Measurements from ENCODE around the gene STARD3. TPM values are rescaled to one million over a fixed set of nuclear protein-coding genes. Genes with fewer than 3 reads are reported as not detected.
"Not testable (repeated sequence)": the region's sequence is repeated elsewhere in the genome, so short reads cannot be mapped to it uniquely, and the experiment has no call there.

STARD3 gene
- total RNA-seq, 1 donor from 2014 or later: 78.2 TPM

DNA sequence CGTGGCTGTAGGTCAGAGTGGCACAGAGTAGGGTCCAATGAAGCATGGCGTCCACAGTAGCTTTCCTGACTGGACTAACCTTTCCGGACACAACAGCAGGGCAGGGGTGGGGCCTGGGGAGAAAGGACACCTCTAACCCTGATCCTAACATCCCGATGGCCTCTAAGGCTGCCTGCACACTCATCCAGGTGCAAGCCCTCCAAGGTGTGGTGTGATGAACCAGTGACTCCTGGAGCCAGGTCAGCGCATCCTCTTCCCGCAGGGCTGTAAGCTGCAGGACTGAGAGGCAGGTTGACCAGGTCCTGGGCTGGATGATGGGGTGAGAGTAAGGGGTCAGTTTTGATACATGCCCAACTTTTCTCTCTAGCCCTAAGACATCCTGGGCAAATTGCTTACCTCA, 59.8 kb downstream of the STARD3 start:
- Histone ChIP-seq H3K4me1 (peaks cover 11% of the 10 kb centered on the region), H3K27me3 (no peaks in the 10 kb centered on the region), H3K4me3 (no peak overlapping the region), H3K9me3 (no peaks in the 10 kb centered on the region), H3K27ac (no peak overlapping the region), H3K36me3 (no peaks in the 10 kb centered on the region)
- intact Hi-C loops (cut with DNase I): no loop called here
- ATAC-seq (no peak), DNase-seq (peak; percentile 46)
- TF ChIP-seq, protein P1, sequence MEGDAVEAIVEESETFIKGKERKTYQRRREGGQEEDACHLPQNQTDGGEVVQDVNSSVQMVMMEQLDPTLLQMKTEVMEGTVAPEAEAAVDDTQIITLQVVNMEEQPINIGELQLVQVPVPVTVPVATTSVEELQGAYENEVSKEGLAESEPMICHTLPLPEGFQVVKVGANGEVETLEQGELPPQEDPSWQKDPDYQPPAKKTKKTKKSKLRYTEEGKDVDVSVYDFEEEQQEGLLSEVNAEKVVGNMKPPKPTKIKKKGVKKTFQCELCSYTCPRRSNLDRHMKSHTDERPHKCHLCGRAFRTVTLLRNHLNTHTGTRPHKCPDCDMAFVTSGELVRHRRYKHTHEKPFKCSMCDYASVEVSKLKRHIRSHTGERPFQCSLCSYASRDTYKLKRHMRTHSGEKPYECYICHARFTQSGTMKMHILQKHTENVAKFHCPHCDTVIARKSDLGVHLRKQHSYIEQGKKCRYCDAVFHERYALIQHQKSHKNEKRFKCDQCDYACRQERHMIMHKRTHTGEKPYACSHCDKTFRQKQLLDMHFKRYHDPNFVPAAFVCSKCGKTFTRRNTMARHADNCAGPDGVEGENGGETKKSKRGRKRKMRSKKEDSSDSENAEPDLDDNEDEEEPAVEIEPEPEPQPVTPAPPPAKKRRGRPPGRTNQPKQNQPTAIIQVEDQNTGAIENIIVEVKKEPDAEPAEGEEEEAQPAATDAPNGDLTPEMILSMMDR (IDR thresholded peaks at IDR 0.05): no peak

DNA sequence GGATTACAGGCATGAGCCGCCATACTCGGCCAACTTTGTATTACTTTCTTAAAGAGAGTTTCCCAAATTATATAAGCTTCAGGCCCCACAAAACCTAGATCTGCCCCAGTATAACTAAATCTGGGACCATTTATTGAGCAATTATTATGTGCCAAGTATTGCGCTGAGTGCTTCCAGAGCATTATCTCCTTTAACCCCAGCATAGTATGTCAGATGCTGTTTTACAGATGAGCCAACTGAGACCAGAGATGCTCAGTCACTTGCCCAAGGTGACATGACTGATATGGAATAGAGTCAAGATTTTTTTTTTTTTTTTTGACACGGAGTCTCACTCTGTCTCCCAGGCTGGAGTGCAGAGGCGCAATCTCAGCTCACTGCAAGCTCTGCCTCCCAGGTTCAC, 61.0 kb downstream of the STARD3 start:
- TF ChIP-seq, protein P1 (IDR thresholded peaks at IDR 0.05): no peak
- no peak for DNase-seq
- intact Hi-C loops (cut with DNase I): no loop called here
- Histone ChIP-seq H3K4me3 (no peak overlapping the region), H3K27me3 (no peaks in the 10 kb centered on the region), H3K27ac (no peak overlapping the region), H3K9me3 (no peaks in the 10 kb centered on the region), H3K4me1 (peaks cover 17% of the 10 kb centered on the region), H3K36me3 (no peaks in the 10 kb centered on the region)
- ATAC-seq: no peak

DNA sequence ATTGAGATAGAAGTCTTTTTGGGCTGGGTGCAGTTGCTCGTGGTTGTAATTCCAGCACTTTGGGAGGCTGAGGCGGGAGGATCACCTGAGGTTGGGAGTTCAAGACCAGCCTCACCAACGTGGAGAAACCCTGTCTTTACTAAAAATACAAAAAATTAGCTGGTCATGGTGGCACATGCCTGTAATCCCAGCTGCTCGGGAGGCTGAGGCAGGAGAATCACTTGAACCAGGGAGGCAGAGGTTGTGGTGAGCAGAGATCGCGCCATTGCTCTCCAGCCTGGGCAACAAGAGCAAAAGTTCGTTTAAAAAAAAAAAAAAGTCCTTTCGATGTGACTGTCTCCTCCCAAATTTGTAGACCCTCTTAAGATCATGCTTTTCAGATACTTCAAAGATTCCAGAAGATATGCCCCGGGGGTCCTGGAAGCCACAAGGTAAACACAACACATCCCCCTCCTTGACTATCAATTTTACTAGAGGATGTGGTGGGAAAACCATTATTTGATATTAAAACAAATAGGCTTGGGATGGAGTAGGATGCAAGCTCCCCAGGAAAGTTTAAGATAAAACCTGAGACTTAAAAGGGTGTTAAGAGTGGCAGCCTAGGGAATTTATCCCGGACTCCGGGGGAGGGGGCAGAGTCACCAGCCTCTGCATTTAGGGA, 62.3 kb downstream of the STARD3 start:
- ATAC-seq; DNase-seq; H3K36me3 ChIP-seq; intact Hi-C loops (cut with DNase I); H3K9me3 ChIP-seq; H3K27me3 ChIP-seq: not testable (repeated sequence)
- peak overlapping the region; percentile 76 for H3K27ac ChIP-seq
- H3K4me3 ChIP-seq: peak overlapping the region; percentile 71
- H3K4me1 ChIP-seq: peaks cover 28% of the 10 kb centered on the region

DNA sequence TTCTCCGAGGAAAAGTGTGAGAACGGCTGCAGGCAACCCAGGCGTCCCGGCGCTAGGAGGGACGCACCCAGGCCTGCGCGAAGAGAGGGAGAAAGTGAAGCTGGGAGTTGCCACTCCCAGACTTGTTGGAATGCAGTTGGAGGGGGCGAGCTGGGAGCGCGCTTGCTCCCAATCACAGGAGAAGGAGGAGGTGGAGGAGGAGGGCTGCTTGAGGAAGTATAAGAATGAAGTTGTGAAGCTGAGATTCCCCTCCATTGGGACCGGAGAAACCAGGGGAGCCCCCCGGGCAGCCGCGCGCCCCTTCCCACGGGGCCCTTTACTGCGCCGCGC, 62.8 kb downstream of the STARD3 start, which contains the start of gene ERBB2:
TSS of gene ERBB2 (plus strand) at position 247 of the 330 bp plus-strand sequence. CDS start 175 bp downstream, outside the sequence.
- DNase-seq: peak; percentile 86
- peak within 1 kb of the TSS; percentile 76 for H3K27ac ChIP-seq
- peaks cover 33% of the 10 kb centered on the region for H3K4me1 ChIP-seq
- no peaks in the 10 kb centered on the region for H3K9me3 ChIP-seq
- peak within 1 kb of the TSS; percentile 71 for H3K4me3 ChIP-seq
- no peaks in the 10 kb centered on the region for H3K36me3 ChIP-seq
- peak; percentile 91 for ATAC-seq
- intact Hi-C loops (cut with DNase I): no loop called here
- H3K27me3 ChIP-seq: no peaks in the 10 kb centered on the region
- TF ChIP-seq, protein P1 (IDR thresholded peaks at IDR 0.05): no peak

DNA sequence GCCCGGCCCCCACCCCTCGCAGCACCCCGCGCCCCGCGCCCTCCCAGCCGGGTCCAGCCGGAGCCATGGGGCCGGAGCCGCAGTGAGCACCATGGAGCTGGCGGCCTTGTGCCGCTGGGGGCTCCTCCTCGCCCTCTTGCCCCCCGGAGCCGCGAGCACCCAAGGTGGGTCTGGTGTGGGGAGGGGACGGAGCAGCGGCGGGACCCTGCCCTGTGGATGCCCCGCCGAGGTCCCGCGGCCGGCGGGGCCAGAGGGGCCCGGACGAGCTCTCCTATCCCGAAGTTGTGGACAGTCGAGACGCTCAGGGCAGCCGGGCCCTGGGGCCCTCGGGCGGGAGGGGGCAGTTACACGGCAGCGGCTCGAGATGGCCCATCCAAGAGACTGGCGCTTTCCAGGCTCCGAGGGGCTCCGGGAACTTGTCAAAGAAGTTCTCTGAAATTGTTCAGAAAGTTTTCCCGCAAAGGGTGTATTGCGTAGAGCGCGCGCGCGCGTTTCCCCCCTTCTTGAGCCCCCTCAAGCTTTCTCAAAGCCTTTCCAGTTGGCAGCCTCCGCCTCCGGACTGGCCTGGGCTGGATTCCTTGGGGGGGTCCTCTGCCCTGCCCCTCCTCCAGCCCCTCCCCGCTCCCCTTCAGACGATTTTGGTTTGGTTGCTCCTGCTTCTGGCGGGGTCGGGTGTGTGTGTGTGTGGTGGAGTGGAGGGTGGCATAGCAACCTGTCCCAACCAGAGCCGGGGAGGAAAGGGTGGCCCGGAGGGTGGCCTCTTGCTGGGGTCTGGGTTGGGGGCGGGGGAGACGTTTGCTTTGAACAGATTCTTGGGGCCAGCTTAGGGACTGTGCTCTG, 63.4 kb downstream of the STARD3 start:
- ATAC-seq (peak; percentile 51), DNase-seq (no peak)
- TF ChIP-seq, protein P1 (IDR thresholded peaks at IDR 0.05): no peak
- peaks cover 38% of the 10 kb centered on the region for H3K4me1 ChIP-seq
- peak overlapping the region; percentile 71 for H3K4me3 ChIP-seq
- no peaks in the 10 kb centered on the region for H3K9me3 ChIP-seq
- H3K36me3 ChIP-seq: no peaks in the 10 kb centered on the region
- H3K27me3 ChIP-seq: no peaks in the 10 kb centered on the region
- intact Hi-C loops (cut with DNase I): no loop called here
- peak overlapping the region; percentile 76 for H3K27ac ChIP-seq

All from upper lobe of right lung (tissue), 1 donor.